GM19452 (cell line): ENCODE results near the gene CSNK1D.
"Not testable (repeated sequence)": the region's sequence is repeated elsewhere in the genome, so short reads cannot be mapped to it uniquely, and the experiment has no call there.

Experiments
- ATAC-seq: cut with Tn5 transposase; IDR thresholded peaks from one replicate; pipeline ENCODE4 v1.9.1; 2021; ENCODE audit not compliant: unreplicated experiment

The CSNK1D gene

GRCh38 chr17:82195675-82196672 lies 77.5 kb downstream of the CSNK1D start:
- no peak for ATAC-seq

GRCh38 chr17:82194765-82195164 lies 78.7 kb downstream of the CSNK1D start:
- ATAC-seq, result no peak

GRCh38 chr17:82193520-82194220 lies 79.8 kb downstream of the CSNK1D start:
- no peak for ATAC-seq

- not testable (repeated sequence) for ATAC-seq
Measured at GRCh38 chr17:82193050-82193449, 80.5 kb downstream of the CSNK1D start.
